HS-27A (cell line): ENCODE measurements around the gene STK32C.
"Not testable (repeated sequence)": the region's sequence is repeated elsewhere in the genome, so short reads cannot be mapped to it uniquely, and the experiment has no call there.

Experiments used
- DNase-seq: peaks from one replicate; pipeline ENCODE4 v3.0.0-alpha.2; 2012; ENCODE audit warnings: low read depth, missing footprints

The STK32C gene

DNA sequence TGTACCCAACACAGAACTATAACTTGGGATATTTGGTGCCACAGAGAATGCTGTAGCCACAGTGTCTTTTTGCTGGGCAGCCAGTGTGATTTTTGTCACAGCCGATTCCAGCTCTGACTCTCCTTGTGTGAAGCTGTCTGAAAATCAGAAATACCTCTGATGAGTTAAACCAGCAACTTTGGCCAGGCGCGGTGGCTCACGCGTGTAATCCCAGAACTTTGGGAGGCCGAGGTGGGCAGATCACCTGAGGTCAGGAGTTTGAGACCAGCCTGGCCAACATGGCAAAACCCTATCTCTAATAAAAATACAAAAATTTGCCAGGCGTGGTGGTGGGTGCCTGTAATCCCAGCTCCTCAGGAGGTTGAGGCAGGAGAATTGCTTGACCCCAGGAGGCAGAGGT is 30.1 kb upstream of the STK32C start:
- not testable (repeated sequence) for DNase-seq

DNA sequence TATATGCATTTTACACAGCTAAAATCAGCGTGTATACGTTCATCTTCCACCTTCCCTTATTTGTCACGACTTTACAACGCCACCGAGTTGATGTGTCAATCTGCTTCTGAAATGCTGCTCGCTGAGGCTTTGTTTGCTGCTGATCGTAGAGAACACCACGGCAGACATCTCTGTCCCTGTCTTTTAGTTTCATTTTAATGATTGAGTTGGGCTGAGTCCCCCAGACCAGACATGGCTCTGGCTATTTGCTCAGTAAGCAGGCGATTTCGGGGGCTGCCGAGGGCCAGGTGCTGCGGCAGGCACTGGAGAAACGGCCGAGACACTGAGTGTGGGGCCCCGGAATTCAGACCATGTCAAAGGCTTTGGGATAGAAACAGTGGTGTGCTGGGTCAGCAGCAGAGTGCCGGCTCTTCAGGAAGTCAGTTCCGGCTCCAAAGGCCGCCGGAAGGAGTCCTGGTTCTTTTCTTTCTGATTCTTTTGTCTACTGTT is 29.2 kb upstream of the STK32C start:
- no peak for DNase-seq

DNA sequence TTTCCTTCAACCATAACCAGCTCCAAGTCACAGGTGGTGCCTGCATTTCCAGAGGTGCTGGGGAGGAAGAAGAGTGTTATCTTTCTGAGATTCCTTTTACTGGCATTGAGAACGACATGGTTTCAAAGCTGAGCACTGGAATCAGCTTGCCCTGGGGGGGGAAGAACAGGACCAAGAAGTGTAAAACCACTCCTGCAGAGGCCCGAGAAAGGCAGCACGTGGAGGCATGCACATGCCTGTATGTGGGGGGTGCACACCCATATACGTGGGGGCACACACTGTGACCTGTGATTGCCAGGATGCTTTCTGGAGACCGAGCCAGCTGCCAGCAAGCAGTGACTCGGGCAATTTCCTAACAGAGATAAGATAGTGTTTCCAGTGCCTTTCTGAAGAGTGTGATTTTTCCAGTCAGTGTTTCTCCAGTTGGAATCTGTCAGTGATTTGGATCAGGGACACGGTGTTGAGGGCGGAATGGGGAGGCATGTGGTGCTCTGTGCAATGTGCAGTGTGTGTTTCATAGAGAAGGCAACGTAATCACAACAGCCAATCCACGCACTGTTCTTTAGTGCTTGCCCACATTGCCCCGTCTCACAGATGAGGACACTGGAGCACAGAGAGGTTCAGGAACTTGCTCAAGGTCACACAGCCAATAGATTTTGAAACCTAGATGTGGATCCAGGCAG is 28.5 kb upstream of the STK32C start:
- no peak for DNase-seq

DNA sequence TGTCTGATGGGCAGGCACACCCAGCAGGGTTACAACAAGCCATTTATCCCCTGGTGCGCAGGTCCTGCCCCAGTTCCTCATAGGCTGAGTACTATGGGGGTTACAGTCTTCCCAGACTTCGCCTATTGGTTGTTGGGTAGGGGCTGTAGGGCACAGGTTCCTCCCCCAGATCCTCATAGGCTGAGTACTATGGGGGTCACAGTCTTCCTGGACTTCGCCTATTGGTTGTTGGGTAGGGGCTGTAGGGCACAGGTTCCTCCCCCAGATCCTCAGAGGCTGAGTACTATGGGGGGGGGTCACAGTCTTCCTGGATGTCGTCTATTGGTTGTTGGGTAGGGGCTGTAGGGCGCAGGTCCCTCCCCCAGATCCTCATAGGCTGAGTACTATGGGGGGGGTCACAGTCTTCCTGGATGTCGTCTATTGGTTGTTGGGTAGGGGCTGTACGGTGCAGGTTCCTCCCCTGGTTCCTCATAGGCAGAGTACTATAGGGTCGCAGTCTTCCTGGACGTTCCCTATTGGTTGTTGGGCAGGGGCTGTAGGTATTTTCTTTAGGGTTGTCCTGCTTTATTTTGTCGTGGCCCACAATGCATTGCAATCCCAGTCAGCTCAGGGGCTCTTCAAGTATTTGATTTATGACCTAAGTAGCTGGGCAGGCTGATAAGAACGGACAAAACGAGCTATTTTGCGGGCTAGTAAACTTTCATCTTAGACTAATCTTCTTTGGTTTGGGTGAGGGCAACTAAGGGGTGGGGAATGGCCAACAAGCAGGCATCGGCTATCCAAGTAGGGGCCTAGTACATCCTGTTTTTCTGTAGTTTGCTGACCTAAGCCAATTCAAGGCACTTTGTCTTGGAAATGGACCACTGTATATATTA is 27.7 kb upstream of the STK32C start:
- no peak for DNase-seq

DNA sequence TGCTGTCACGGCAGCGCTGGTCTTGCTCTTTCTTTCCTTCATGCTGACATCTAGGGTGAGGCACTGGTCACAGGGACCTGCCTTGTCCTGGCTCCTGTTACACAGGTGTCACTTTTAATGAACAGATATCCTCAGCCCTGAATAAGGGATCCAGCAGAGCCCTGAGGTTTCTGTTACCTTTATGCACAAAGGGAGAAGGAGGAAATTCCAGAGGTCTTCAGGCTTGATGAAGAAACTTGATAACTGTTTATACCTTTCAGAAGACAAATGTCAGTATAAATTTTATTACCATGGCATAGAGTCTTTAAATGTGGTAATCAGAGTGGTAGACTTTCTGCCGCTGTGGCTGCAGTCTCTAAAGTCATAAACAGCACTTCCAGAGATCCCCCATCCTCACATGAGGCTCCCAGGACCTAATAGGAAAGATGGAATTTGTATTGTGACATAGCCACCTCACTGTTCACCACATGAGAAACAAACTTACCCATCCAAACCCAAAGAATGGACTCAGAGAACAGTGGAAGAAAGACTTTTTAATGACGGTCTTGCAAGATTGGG is 27.0 kb upstream of the STK32C start:
- DNase-seq, result no peak

DNA sequence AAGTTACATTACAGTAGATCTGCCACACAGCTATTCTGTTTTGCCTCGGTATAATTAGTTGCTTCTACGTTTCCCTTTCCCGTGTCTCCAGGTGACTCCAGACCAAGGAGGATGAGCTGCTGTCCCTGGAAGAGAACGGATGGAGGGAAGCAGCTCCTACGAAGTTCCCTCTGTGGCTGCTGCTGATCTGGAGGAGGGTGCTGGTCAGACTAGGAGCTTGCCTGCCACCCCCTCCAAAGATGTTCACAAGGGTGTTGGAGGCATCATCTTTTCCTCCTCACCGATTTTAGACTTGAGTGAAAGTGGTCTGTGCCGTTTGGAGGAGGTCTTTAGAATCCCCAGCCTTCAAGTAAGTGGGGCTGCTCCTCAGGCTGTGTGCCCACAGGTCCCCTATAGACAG is 25.6 kb upstream of the STK32C start:
- no peak for DNase-seq

DNA sequence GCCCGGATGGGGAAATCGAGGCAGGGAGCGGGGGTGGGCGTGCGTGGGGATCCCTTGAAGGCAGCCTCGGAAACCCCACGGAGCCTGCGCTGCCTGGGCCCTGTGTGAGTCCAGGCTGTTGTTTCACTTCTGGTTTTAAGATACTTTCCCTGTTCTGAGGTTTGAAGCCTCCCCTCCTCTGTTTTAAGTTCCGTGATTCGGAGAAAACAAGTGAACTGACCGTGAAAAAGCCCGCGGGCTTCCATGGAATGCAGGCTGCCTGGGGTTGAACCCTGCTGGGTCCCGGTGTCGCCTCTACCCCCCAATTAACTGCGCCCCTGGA is 24.6 kb upstream of the STK32C start:
- DNase-seq, result no peak

DNA sequence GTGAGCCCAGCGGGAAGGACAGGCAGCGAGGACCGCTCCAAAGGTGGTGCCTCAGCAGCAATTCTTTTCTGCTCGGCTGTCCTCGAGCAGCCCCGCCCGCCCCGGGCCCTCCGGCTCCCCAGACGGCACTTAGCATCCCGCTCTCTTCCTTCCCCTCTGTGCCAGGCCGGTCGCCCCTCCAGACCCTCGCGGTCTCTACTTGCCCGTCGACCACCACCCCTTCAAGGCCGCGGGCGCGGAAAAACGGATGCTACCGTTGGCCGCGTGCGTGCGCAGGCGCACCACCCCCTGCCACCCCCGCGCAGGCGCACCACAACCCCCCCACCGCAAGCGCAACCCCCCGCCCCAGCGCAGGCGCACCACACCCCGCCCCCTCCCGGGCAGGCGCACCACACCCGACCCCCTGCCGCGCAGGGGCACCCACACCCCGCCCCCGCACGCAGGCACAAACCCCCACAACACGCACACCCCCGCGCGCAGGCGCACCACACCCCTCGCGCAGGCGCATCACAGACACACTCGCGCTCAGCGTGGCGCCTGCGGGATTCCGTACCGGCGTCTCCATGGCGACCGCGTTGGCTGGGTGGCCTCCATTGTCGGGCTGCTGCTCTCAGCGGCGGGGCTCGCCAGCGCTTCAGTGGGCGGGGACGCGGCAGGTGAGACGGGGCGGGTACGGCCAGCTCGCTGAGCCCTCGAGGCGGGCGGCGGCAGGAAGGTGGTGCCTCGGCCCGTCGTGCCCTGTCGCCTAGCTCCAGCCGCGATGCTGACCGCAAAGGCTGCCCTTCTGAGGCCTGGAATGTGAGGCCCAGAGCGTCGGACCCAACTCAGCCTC is 24.1 kb upstream of the STK32C start, which contains the start of gene LRRC27:
Gene LRRC27 (plus strand): TSS at position 593 of the 832 bp plus-strand sequence. CDS start 1,332 bp downstream, outside the sequence.
- DNase-seq, result peak; percentile 52

DNA sequence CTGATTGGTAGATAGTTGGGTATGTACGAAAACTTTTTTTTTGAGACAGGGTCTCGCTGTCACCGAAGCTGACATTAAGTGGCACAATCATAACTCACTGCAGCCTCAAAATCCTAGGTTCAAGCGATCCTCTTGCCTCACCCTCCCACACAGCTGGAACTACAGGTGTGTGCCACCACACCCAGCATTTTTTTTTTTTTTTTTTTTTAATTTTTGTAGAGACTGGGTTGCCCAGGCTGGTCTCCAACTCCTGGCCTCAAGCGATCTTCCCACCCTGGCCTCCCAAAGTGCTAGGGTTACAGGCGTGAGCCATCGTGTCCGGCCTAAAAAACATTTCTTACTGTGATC is 22.7 kb upstream of the STK32C start:
- DNase-seq, result no peak

DNA sequence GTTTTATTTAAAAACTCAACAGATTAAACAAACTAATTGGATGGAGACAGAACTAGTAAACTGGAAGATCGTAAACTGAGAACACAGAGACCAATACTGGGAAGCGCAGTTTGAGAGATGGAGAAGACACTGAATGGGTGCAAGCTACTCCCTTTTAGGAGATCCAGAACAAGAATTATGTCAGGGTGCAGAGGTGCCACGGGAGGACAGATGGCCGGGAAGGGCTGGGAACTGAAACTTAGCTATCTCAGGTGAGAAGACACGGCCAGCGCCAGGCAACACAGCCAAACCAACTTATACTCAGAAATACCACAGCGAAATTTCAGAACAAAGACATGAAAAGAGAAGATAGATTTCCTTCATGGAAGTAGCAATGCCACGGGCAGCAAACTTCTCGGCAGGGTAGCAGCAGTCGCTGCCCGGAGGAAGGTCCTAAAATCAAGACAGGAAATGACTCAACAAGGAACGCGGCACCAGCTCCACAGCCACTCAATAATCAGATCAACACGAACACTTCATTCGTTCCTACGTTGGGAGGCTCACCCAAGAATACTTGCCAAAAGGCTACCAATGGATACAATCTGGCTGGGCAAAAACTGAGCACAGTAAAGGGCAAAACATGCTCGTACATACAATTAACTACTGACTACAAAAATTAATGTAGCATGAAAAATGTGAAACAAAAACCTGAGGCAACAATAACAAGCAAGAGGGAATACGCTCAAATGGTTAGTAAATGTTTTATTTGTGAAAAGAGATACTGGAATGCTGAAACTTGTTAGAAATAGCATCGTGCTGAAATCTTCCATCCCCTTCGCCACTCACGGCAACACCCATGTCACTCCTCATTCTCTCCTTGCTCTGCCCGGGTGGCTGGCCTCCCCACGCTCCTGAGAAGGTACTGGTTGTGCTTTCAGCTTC is 22.1 kb upstream of the STK32C start:
- no peak for DNase-seq

DNA sequence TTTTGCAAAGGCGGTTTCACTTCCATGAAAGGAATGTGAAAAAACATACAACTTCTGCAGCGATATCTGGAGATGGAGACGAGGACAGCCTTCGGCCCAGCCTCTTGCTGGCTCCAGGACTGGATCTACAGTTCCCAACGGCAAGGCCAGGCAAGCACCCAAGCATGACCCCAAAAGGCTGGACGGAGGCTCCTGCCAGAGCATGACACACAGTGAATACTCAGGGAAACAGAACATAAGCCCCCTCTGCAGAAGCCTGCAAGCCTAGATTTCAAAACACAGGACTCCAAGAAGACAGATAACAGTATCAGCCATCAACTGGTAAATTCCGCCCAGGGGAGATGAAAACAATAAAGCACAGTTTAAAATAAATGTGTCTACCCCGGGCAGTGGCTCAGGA is 21.0 kb upstream of the STK32C start:
- DNase-seq, result no peak

DNA sequence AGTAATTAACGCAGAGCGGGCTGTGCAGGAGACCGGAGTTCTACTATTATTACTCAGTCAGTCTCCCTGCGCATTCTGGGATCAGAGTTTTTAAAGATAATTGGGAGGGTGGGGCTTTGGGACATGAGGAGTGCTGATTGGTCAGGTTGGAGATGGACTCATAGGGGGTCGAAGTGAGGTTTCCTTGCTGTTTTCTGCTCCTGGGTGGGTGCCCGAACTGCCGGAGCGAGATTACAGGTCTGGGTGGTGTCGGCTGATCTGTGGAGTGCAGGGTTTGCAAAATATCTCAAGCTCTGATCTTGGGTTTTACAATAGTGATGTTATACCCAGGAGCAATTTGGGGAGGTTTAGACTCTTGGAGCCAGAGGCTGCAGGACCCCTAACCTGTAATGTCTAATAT is 20.4 kb upstream of the STK32C start:
- DNase-seq, result no peak

DNA sequence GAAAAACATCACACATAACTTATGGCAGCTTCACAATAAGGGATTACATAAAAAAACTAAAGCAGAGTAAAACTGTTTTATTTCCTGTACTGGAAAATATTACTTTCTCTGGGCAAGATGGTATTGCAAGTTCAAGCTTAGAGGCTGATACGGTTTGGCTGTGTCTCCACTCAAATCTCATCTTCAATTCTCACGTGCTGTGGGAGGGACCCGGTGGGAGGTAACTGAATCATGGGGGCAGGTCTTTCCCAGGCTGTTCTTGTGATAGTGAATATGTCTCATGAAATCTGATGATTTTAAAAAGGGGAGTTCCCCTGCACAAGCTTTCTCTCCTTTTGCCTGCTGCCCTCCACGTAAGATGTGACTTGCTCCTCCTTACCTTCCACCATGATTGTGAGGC is 19.2 kb upstream of the STK32C start:
- no peak for DNase-seq

DNA sequence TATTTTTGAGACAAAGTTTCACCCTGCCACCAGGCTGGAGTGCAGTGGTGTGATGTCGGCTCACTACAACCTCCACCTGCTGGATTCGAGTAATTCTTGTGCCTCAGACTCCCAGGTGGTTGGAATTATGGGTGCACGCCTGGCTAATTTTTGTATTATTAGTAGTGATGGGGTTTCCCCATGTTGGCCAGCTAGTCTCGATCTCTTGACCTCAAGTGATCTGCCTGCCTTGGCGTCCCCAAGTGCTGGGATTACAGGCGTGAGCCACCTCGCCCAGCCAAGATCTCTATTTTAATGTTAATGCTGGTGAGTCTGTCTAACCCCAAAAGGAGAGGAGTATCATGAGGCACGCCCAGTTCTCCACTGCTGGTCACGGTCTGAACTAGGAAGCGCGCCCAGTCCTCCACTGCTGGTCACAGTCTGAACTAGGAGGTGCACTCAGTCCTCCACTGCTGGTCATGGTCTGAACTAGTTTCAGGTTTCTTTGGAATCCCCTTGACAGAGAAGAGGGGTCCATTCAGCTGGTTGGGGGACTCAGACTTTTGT is 18.7 kb upstream of the STK32C start:
- DNase-seq, result no peak

DNA sequence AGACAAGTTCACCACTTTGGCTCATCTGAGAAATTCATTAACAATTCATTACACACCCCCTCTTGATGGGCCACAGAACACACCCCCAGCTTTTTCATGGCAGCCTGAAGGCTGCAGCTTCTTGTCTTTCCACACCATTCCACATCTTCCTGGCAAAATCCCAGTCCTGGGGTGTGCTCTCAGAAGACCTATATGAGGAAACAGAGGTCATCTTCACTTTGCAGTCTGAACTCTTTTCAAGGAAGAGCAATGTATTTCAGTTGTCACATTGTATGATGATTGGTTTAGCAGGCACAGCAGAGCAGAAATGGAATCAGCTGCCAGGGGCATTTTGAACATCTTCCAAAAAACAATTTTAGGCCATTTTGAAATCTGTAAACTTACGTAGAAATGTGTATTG is 16.4 kb upstream of the STK32C start:
- no peak for DNase-seq

DNA sequence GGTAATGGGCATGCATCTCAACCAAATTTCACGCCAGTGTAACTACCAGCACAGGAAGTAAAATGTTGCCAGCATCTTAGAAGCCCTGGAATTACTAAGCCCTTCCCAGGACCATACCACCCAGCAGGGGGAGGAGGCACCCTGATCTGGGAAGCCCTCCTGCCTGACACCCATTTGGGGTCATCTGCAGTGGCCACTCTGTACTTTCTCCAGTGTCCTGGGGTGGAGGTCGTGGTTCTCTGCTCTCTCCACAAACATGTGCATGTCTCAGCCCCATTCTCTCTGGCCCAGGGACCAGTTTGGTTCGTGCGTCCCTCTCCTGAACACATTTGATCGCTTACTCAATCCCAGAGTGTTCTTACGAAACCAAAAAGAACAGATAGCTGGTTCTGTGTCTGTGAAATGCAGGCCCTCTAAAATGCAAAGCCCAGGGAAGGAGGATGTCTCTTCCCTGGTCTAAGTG is 14.9 kb upstream of the STK32C start:
- no peak for DNase-seq

DNA sequence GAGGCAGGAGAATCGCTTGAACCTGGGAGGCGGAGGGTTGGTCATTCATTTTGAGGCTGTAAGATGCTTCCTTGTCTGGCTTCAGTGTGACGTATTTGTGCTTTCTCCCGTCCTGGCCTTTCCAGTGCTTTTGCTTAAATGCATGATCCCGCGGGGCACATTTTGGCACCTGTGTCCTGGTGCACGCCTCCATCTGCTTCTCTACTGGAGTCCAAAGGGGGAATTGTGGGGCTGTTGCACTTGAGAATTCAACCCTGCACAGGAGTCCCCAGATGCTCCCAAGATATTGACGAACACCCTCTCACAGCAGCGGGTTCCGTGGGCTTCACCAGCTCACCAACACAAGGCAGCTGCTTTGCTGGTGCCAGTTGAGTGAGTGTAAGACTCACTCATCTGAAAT is 14.0 kb upstream of the STK32C start:
- DNase-seq, result no peak

DNA sequence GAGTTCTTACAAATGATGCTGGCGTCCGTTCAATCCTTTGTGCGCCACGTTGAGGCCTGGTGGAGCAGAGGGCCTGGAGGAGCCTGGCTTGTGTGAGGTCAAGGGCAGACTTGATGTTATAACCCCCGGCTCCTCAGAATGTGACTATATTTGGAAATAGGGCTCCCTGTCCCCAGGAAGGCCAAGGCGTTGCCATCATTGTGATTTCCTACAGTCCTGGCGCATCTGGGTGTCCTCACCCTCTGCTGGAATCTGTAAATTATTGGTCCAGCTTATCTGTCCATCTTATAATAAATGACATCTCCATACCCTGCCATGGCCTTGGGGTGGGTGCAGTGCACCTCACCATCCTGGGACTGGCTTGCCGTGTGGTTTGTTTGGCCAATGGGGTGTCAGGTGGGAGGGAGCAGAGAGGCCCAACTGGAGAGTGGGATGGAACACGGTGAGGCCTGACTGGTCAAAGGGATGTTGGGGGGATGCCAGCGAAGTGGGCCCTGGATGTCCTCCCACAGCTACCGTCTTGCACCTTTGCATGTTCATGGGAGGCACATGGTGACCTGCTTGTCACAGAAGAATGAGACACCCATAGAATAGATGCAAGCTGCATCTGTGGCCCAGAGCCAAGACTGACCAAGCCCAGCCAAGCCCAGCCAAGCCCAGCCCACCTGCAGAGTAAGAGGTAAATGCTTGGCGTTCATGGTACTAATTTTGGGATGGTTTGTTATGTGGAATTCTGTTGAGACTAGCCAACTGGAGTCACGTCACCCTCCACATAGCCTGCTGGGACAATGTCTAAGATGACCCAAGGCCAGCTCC is 13.1 kb upstream of the STK32C start:
- no peak for DNase-seq

DNA sequence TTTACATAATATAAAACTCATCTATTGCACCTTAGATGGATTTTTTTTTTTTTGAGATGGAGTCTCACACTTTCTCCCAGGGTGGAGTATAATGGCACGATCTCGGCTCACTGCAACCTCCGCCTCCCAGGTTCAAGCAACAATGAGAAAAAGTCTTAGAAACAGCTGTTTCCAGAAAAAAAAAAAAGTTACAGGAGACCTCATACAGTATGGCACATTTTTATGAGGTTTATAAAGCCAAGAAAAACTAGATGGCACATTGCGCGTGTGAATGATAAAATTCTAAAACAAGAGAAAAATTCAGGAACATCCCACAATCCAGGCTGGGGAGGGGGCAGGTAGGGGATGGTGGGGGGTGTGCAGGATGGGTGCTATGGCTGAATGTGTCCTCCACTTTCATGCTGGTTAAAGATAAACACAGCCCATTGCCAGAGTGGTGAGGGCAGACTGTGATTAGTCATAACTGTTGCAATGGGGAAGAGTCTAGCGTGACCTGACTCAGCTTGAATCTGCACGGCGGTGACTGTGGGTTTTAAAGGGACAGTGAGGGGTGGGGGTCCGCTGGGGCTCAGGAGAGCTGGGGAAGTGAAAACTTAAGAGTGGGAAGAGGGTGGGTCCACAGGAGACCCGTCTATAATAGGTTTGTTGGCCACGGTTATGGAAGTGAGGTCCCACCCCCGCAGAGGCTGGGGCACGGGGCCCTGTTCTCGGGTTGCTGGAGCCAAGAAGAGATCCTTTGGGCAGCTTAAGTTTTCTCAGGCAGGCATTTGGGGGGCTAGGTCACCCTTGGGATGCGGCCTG is 12.3 kb upstream of the STK32C start:
- peak; percentile 9 for DNase-seq
